AG04450 (cell line): ENCODE results near the gene NANOS2. TPM values are rescaled to one million over a fixed set of nuclear protein-coding genes. Genes with fewer than 3 reads are reported as not detected.

ENCODE experiments used
- CTCF ChIA-PET: fragments of 300-600, 350-600 bp; formaldehyde crosslinking; extraction: SDS; loops from one replicate; lab custom pipeline; 2022; ENCODE audit warnings: antibody characterized with exemption, inconsistent platforms; lab: Charles Lee
- POLR2A ChIA-PET: fragments of 350-600 bp; formaldehyde crosslinking; extraction: SDS; loops from one replicate; lab custom pipeline; 2021; ENCODE audit warnings: antibody characterized with exemption, inconsistent platforms; lab: Yijun Ruan, JAX
- DNase-seq: peaks from one replicate; pipeline ENCODE4 v3.0.0-alpha.2; 2011; ENCODE audit warnings: low read depth, low spot score
- H3K27ac ChIP-seq: one replicate; pipeline ENCODE4 v1.5.1; 2012; ENCODE audit warnings: low read depth, low read length, control low read depth
- H3K27me3 ChIP-seq: one replicate; pipeline ENCODE4 v1.6.0; 2012; ENCODE audit warnings: low read length; ENCODE audit not compliant: control insufficient read depth, insufficient read depth
- H3K4me3 ChIP-seq: 2 replicates; pipeline ENCODE4 v1.5.1; 2011; ENCODE audit warnings: mild to moderate bottlenecking, low read depth, low read length, control low read depth
- H3K9me3 ChIP-seq: 2 replicates; pipeline ENCODE4 v1.5.1; 2012; ENCODE audit warnings: low read length; ENCODE audit not compliant: control insufficient read depth, insufficient read depth
- CTCF ChIP-seq: IDR thresholded peaks from 2 replicates; pipeline ENCODE4 v1.5.1; 2011; ENCODE audit warnings: low read depth, low read length, control low read depth, inconsistent platforms
- polyA plus RNA-seq: library from polyadenylated mRNA; depleted of rRNA; stranded (reverse); fragments of >200 nt; gene quantifications from 2 replicates; pipeline ENCODE4 v1.2.3, GENCODE V29; 2011

NANOS2 gene
- polyA plus RNA-seq, 1 experiment = not detected

GRCh38 chr19:45952686-45953505, 38.3 kb upstream of the NANOS2 start:
- CTCF ChIA-PET = no interaction called here
- H3K27ac ChIP-seq = no peak overlapping the region
- peaks cover 3% of the 10 kb centered on the region for H3K27me3 ChIP-seq
- DNase-seq = peak; percentile 18
- POLR2A ChIA-PET = interaction anchor here (0.5 kb wide), 1 partner anchor 11 kb away, joined by 3 read pairs; no protein-coding TSS in a partner anchor
- peak overlapping the region; percentile 18; the same call in 1 of the 2 replicates for H3K4me3 ChIP-seq
- H3K9me3 ChIP-seq = peaks cover 6% of the 10 kb centered on the region; the same call in 1 of the 2 replicates
- TF ChIP-seq CTCF = no peak

- no peak for TF ChIP-seq CTCF
- no peak overlapping the region for H3K27ac ChIP-seq
- ChIA-PET POLR2A (no interaction called here), CTCF (no interaction called here)
- no peak overlapping the region for H3K4me3 ChIP-seq
- peaks cover 3% of the 10 kb centered on the region for H3K27me3 ChIP-seq
- no peak for DNase-seq
- peaks cover 6% of the 10 kb centered on the region; the same call in 1 of the 2 replicates for H3K9me3 ChIP-seq
Observed at GRCh38 chr19:45952341-45952685, 37.7 kb upstream of the NANOS2 start.

DNA sequence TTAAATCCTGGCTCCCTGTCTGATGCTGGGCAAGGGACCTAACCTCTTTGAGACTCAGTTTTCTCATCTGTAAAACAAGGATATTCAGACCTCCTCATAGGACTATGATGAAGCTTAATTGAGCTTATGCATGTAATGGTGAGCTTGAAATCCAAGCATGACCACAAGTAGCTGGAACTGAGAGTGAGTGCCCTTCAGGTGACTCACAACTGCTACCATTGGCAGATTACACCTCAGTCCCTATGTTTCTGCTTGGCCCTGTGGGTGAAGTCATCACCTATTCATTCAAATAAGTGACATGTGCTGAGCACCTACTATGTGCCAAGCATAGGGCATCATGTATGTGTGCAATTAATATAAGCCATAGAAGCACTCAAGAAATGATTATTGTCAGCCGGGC, 33.3 kb upstream of the NANOS2 start:
- POLR2A ChIA-PET = no interaction called here
- CTCF ChIA-PET = no interaction called here
- no peaks in the 10 kb centered on the region for H3K27me3 ChIP-seq
- no peak for DNase-seq
- H3K27ac ChIP-seq = no peak overlapping the region
- peaks cover 5% of the 10 kb centered on the region; the same call in 1 of the 2 replicates for H3K9me3 ChIP-seq
- H3K4me3 ChIP-seq = no peak overlapping the region
- no peak for TF ChIP-seq CTCF

GRCh38 chr19:45940515-45940805, 25.9 kb upstream of the NANOS2 start:
- H3K27ac ChIP-seq = no peak overlapping the region
- H3K9me3 ChIP-seq = peaks cover 6% of the 10 kb centered on the region; the same call in 1 of the 2 replicates
- H3K4me3 ChIP-seq = no peak overlapping the region
- DNase-seq = no peak
- TF ChIP-seq CTCF = no peak
- peaks cover 37% of the 10 kb centered on the region for H3K27me3 ChIP-seq
- ChIA-PET POLR2A (no interaction called here), CTCF (no interaction called here)

DNA sequence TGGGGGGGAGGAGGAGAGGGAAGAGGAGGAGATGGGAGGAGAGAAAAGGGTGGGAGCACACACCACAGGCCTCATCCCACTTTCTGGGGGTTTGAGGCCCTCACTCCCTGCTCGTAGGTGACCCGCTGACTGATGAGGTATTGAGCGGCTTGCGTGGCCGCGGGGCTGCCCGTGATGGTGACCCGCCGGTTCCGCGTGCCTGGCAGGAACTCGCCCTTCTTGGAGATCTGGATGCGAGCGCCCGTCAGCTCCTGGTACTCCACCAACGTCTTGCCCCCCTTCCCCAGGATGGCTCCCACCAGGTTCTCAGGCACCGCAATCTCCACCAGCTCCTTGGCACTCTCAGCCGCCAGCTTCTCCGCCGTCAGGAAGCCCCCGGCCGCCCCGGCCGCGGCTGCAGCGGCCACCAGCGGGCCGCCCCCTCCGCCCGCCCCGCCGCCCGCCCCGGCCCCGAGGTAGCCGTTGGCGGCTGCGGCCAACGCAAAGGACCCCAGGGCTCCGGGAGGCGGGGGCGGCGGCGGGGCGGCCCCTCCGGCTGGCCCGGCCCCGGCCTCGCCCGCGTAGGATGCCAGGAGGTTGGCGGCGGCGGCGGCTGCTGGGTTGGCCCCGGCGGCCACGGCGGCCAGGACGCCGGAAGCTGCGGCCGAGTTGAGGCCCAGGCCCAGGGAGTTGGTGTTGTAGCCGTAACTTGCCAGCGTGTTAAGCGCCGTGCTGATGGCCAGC, 25.4 kb upstream of the NANOS2 start:
- Histone ChIP-seq H3K27ac (no peak overlapping the region), H3K4me3 (no peak overlapping the region), H3K9me3 (peaks cover 6% of the 10 kb centered on the region; the same call in 1 of the 2 replicates), H3K27me3 (peaks cover 41% of the 10 kb centered on the region)
- DNase-seq = no peak
- ChIA-PET CTCF (no interaction called here), POLR2A (no interaction called here)
- no peak for TF ChIP-seq CTCF
